Activated naive CD4-positive, alpha-beta T cell (primary cell): ENCODE results near the gene EFNA4.

Experiments
- DNase-seq, 4 experiments: peaks; one replicate each; lab custom pipeline; 2025; lab: John Stamatoyannopoulos, UW

EFNA4 gene

GRCh38 chr1:155063550-155064110, at the start of gene EFNA4:
TSS of gene EFNA4 (plus strand) at chr1:155063740. CDS start at chr1:155063824, 84 bp downstream.
- DNase-seq = peak; percentile 41 to 79 (median 60)

DNA sequence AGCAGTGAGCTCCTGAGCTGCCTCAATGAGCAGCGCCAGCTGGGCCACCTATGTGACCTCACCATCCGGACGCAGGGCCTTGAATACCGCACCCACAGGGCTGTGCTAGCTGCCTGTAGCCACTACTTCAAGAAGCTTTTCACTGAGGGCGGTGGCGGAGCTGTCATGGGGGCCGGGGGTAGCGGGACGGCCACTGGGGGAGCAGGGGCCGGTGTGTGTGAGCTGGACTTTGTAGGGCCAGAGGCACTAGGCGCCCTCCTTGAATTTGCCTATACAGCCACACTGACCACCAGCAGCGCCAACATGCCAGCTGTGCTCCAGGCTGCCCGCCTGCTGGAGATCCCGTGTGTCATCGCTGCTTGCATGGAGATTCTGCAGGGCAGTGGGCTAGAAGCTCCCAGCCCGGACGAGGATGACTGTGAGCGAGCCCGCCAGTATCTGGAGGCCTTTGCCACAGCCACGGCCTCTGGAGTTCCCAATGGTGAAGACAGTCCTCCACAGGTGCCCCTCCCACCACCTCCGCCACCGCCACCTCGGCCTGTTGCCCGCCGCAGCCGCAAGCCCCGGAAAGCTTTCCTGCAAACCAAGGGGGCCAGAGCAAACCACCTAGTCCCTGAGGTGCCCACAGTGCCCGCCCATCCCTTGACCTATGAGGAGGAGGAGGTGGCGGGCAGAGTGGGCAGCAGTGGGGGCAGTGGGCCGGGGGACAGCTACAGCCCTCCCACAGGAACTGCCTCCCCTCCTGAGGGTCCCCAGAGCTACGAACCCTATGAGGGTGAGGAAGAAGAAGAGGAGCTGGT, 48.6 kb upstream of the EFNA4 start:
- no peak for DNase-seq

GRCh38 chr1:155015527-155016230, 47.9 kb upstream of the EFNA4 start:
- DNase-seq = no peak

GRCh38 chr1:155016231-155016831, 47.2 kb upstream of the EFNA4 start:
- DNase-seq = no peak

DNA sequence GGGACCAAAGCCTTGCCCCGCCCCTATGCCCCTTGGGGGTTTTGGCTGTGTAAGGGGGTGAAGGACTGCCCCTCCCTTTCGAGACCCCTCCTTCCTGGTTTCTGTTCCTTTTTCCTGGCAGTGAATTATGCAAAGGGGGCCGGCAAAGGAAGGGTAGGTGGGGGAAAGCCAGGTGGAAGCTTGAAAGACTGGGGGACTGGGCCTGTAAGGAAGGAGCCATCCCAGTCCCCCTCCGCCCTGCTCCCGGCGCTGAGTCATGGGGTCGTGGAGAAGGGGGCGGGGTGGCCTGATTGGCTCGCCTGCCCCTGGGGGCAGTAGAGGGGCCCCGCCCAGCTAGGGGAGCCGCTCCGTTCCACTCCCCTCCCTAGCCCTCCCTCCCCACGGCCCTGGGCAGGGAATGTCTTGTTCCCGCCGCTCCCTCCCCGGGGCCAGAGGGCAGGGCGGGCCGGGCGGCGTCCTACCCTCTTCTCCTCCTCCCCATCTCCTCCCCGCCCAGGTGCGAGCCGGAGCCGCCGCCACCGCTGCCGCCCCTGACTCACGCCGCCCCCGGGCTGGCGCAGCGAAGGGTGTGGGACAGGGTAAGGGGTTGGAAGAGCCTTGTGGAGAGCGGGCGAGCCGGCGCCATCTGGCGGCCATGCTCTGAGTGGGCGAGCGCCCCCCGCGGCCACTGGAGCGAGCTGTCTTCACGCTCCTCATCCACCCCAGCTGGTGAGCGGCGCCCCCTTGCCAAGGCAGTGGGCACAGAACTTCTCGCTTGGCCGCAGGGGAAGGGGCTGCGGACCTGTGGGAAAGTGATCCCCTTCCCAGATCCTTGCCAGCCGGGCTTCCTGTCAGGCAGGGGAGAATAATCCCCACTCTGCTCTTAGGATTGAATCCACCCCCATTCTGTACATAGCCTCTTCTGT, 46.2 kb upstream of the EFNA4 start:
- DNase-seq = peak; percentile 77 to 89 (median 80)

GRCh38 chr1:155017946-155018316, 45.6 kb upstream of the EFNA4 start:
- no peak for DNase-seq

GRCh38 chr1:155018617-155019348, 44.8 kb upstream of the EFNA4 start:
- DNase-seq = no peak

DNA sequence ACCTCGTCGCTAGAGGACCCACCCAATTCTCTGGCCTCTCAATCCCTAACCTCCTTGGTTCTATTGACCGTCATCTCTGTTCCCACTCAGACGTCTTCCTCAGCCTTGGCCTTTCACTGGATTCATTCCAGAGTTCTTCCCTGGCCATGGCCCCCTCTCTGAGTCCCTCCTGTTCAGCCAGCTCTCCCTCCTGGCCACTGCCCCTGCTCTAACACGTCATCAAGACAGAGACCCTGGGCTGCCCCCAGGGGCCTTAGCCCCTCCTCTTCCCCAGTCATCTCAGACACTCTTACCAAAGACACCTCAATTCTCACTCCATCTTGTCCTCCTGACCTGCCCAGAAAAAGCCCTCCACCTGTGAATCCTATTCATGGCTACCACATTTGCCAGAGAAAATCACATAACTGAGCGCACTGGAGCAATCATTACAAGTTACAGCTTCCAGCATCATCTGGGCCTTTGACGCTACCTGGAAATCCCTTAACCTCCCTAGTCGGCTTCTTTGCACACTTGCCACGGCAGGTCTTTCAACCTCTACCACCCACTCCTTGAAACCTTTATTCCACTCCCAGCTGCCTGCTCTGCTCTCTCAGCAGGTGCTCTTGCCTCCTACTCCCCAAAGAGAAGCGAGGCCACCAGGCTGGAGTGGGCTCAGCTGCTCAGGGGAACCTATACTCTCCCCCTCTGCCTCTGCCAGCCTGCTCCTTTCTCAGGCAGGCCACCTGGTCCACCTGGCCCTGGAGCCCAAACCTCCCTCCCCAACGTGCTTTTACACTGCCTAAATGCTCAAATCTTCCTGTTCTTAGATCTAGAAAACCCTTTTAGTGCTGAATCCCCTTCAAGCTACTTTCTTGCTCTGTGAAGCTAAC, 43.9 kb upstream of the EFNA4 start:
- DNase-seq = no peak

DNA sequence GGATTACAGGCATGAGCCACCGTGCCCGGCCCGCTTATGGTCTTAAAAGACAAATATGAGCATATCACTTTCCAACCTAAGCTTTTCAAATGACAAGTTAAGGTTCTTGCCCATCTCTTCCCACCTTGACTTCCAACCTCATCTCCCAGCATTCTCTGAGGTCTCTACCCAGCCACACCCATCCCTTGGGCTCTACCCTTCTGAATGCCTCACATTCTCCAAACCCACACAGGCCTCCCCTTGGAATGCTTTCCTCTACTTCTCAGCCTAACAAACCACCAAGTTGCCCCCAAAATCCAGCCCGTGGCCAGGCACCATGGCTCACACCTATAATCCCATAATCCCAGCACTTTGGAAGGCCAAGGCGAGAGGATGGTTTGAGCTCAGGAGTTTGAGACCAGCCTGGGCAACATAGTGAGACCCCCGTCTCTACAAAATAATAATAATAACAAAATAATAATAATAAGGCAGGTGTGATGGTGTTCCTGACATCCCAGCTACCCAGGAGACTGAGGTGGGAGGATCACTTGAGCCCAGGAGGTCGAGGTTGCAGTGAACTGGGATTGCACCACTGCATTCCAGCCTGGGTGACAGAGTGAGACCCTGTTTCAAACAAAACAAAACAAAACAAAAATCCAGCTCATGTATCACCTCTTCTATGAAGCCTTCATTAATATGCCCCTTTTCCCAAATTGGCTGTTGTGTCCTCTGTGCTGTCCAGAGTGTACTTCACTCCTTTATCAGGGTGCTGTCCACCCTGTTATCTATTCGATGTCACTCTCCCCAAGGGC, 41.2 kb upstream of the EFNA4 start:
- no peak for DNase-seq

DNA sequence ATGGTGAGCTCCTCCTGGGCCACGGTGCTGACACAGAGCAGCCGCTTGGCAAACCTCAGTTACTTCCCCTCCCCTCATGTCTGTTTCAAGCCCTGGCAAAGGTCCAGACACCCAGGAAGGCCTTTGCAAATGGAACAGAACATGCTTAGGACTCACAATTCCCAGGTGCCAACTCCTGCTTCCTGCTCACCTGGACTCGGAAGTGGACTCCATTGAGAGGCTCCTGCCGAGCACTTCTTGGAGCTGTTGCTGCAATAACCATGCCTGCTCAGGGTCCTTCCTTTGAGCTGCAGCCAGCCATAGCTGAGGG, 40.7 kb upstream of the EFNA4 start:
- DNase-seq = no peak

DNA sequence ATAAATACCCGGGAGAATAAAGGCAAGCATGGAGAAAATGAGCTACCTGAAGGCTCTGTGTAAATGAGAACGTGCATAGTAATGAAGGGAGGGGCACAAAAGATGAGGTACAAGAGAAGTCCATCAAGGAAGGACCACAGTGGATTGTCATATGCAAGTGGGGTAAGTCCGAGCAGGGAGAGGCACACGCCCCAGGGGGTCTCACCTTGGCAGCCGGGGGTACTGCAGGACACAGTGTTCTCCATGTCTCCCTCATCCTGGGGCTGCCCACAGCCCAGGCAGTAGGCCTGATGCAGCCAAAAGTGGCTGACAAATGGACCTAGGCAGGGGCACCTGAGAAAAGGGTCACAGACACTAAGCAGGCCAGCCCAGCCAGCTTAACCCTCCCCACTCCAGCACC, 39.9 kb upstream of the EFNA4 start:
- DNase-seq = no peak

DNA sequence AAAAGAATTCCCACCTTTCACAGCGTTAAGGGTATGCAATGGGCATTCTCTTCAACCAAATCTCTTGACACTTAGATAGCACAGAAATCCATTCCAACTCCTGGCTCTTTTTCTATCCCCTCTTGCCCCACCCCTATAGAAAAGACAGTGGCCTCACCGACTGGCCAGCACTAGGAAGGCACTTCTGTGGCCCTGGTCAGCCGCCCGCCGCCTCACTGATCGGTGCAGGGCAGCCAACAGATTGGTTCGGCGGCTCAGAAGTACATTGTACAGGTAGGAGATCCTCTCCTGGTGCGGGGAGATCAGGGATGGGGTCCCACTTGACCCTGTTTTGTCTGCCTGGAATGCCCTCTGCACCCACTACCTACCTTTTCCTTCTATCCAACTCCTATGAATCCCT, 39.2 kb upstream of the EFNA4 start:
- no peak for DNase-seq

- no peak for DNase-seq
Observed at GRCh38 chr1:155026154-155026553, 37.4 kb upstream of the EFNA4 start.

DNA sequence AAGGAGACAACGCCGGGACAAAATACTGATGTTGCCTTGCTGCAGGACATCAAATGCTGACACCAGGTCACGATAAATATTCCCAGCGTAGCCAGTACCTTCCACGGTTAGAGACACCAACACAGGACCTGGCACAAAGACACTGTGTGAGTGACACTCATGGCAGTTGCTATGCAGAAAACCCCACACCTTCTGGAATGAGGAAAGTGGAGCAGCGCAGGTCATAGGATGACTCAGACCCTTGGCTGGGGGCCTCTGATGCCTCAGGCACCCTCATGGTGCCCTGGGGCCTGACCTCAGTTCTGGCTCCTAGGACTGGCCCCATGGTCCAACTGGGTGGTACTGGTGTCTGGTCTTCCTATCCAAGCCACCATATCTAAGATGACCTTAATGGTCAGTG, 37.0 kb upstream of the EFNA4 start:
- no peak for DNase-seq

- DNase-seq = no peak
Observed at GRCh38 chr1:155029513-155030242, 33.9 kb upstream of the EFNA4 start.

DNA sequence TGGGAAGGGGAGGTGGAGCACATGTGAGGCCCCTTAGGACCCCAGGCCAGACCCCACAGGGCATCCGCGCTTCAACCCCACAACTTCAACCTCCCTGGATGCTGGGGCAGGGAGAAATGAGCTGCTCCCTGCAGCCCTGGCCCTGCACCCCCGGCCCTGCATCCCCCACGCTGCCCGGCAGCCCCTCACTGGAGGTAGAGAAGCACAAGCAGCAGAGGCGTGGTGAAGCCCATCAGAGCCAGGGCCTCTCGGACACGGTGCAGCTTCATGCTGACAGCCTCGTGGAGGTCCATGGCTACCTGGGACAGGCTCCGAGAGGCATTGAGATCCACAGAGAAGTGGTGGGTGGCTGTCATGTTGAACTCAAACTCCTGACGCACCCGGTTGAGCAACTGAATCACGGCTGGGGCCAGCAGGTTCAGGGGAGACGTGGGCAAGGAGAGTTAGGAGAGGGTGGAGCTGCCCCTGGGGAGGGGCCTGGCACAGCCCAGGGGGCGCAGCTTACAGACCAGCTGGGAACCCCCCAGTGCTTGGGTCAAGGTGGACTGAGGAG, 33.2 kb upstream of the EFNA4 start:
- no peak for DNase-seq

GRCh38 chr1:155030899-155031298, 32.6 kb upstream of the EFNA4 start:
- no peak for DNase-seq

DNA sequence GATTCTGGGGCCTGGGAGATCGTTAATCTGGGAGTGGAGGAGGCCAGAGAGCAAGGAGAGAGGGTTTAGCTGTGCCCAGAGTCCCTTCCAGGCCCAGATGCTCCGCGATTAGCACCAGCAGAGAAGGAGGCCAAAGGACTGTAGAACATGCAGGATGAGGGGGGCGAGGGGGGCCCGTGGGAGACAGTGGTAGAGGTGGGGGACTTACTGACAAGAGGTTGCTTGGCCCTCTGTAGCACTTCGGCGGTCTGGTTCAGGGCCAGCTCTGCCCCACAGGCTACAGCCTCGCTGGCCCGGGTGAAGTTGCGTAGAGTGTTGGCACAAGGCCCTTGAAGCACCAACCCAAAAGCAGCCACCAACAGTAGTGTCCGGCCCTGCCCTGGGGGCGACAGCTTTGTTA, 30.7 kb upstream of the EFNA4 start:
- DNase-seq = no peak
